ENCODE results near the gene DBR1. TPM values are rescaled to one million over a fixed set of nuclear protein-coding genes. Genes with fewer than 3 reads are reported as not detected.

The DBR1 gene
- total and polyA plus RNA-seq, 2 of the 13 experiments (the other 11 are each of a cell fraction or from before 2014, with no cell fraction given) = 6.4 to 16.7 TPM

- 0 out of 2 replicates have a peak, but pooled peaks have one; percentile 34 for TF ChIP-seq RERE (CRISPR knock-in tag; IDR thresholded peaks at IDR 0.05; ENCODE audit: low read depth)
- peak; percentile 65; the same call in 1 of the 2 replicates for TF ChIP-seq IRF9 (CRISPR knock-in tag; IDR thresholded peaks at IDR 0.05; ENCODE audit: borderline replicate concordance)
- no peak for TF ChIP-seq CTCF (CRISPR knock-in tag; IDR thresholded peaks at IDR 0.05)
- no peak for TF ChIP-seq NFYB (CRISPR knock-in tag; IDR thresholded peaks at IDR 0.05)
- TF ChIP-seq ZNF891 (CRISPR knock-in tag; IDR thresholded peaks at IDR 0.05) = no peak
- no peak for TF ChIP-seq DPF2 (CRISPR knock-in tag; IDR thresholded peaks at IDR 0.05; ENCODE audit: borderline replicate concordance, low read depth)
- TF ChIP-seq HDAC1 (CRISPR knock-in tag; IDR thresholded peaks at IDR 0.05) = peak; percentile 79
- TF ChIP-seq PITX1 (CRISPR knock-in tag; IDR thresholded peaks at IDR 0.05) = peak; percentile 73
- peak; percentile 82; the same call in 1 of the 2 replicates for TF ChIP-seq ZNF614 (CRISPR knock-in tag; IDR thresholded peaks at IDR 0.05; ENCODE audit: borderline replicate concordance)
- TF ChIP-seq THAP9 (CRISPR knock-in tag; IDR thresholded peaks at IDR 0.05; ENCODE audit: borderline replicate concordance) = peak; percentile 75; the same call in 1 of the 2 replicates
- TF ChIP-seq YEATS2 (CRISPR knock-in tag; IDR thresholded peaks at IDR 0.05; ENCODE audit: borderline replicate concordance) = peak; percentile 89; the same call in 1 of the 2 replicates
- TF ChIP-seq, protein P1, sequence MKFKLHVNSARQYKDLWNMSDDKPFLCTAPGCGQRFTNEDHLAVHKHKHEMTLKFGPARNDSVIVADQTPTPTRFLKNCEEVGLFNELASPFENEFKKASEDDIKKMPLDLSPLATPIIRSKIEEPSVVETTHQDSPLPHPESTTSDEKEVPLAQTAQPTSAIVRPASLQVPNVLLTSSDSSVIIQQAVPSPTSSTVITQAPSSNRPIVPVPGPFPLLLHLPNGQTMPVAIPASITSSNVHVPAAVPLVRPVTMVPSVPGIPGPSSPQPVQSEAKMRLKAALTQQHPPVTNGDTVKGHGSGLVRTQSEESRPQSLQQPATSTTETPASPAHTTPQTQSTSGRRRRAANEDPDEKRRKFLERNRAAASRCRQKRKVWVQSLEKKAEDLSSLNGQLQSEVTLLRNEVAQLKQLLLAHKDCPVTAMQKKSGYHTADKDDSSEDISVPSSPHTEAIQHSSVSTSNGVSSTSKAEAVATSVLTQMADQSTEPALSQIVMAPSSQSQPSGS (CRISPR knock-in tag; IDR thresholded peaks at IDR 0.05) = peak; percentile 64
- TF ChIP-seq CEBPB (IDR thresholded peaks at IDR 0.05; ENCODE audit: borderline replicate concordance, low read depth, low read length) = no peak
- TF ChIP-seq PLSCR1 (CRISPR knock-in tag; IDR thresholded peaks at IDR 0.05; ENCODE audit: borderline replicate concordance) = no peak
Observed at GRCh38 chr3:138174421-138175131, at the start of gene DBR1 (continued).
